ENCODE measurements around the gene ADAMTS3.
A peak's percentile ranks its signal among the peaks of the same experiment; 100 is the strongest.

ADAMTS3 gene

DNA sequence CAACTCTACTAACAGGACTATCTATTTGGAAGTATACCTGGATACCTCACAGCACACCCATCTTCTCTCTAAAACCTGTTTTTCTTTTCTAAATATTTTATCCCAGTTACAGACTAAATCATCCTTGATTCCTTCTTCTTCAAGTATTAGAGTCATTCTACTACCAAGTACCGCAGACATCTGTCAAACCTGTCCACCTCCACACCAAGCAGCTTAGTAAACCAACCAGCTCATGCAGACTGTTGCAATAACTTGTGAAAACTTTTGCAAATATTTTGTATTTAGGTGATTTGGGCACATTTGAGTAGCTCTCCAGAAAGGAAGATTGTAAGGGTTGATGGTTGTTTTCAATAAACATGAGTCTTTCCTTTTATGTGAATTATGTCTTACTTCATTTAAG is 238.6 kb downstream of the ADAMTS3 start:
- no peak for DNase-seq

DNA sequence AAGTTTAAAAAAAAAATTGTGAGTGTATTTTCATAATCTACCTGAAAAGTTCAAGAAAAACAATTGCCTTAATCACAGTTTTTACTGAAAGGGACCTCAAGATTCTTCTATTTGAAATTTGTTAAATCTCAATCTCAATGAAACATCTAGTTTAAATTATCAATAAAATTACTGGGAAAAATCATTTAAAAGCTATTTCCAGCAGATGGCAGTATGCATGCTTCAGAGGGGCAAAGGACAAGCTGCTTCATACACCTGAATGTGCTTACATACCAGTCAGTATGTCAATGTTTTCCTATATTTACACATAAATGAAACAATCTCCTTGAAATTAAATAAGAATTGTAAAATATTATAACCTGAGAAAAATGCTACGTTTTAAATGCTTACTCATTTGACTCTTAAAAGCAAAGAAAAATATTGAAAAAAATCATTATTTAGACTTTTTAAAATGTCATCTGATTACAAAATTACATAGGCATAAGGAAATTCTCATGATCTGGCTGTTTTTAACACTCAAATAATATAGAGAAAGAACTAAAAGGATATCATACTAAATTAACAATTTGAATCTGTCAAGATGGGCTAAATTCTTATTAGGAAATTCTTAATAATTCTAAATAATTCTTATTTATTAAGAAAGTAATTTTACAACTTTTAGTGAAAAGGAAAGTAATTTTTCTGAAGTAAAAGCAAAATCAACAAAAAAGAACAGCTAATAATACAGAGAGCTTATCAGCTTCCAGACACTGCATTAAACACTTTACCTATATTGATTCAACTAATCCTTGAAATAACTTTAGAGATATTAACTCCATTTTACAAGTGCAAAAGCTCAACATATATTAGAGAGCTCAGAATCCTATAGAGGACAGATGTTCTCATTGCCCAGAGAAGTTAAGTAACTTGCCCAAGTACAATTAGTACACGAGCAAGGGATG is 242.1 kb downstream of the ADAMTS3 start:
- DNase-seq: peak; percentile 56

DNA sequence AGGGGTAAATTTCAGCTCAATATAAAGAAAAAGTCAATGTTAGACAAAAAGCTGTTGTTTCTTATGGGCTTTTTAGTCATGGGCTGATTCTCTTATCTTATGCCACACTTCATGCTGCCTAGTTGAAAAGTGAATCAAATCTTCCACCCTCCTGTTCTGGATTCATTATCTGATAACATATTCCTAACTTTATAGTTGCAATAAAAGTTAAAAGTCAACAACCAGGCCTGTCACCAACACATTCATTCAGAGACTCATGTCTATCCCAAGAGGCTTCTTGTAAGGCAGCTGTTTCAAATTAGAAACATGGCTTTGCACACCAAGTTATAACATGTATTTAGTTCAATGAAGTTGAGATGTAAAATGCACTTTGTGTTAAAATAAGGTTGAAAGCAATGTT is 243.8 kb downstream of the ADAMTS3 start:
- no peak for DNase-seq

DNA sequence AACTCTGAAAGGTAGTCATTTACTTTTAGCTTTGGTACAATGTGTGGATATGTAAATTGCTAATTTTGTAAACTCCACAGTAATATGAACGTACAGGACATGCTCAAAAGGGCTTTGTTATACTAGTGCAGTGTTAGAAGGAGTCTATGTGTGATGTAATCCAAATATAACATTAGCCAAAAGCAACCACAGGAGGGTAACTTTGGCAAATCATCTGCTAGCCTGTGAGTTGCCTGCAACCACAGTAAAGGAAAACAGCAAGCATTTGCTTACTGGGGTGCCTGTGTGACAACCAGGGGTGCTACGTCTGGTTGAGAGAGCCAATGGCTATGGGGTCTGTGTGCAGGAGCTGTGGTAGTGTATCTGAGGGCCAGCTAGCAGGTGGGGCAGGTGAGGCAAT is 245.8 kb downstream of the ADAMTS3 start:
- no peak for DNase-seq

DNA sequence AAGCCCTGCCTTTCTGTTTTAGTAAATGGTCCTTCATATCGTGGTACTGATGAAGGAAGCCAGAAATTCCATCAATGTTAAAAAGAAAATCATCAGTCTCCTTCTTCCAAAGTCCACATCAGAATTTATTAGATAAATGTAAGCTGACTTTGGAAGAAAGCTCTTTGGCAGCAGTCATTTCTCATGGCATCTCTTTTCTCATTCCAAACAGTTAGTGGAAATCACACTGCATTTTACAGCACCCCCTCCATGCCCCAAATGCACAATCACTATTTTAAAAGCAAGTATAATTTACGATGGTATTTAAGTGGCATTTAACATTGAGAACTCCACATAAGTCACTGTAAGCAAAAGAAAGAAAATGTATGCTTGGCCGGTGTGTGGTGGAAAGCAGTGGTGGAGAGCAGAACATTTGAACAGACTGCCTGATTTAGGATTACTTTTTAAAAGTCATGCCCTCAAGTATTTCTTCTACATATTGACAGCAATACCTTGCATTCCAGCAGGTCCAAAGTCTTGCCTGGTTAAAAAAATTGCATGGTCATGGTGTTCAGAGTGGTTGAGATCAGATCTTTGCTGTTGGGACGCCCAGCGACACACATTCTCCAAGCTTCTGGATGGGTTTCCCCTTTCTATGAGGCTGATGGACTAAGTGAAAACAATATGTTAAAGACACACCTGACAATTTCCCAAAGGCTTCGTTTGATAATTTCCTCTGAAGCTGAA is 248.6 kb downstream of the ADAMTS3 start:
- no peak for DNase-seq

DNA sequence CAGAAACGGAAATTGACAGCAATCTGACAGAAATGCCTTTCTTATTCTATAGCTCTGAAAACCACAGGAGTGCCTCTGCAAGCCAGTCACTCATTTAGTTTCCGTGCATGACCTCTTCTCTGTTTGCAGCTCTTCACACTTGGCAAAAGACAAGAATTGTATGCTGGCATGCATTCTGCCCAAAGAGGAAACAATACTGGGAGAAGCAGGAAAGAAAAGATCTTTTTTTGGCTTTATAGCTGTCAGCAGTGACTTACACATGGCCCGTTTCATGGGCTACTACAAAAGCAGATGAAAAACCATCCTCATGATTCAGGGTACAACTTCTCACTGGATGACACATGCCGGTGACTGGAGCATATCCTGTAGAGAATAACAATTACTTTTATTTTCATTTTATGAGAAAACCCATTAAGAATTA is 249.4 kb downstream of the ADAMTS3 start:
- no peak for DNase-seq

DNA sequence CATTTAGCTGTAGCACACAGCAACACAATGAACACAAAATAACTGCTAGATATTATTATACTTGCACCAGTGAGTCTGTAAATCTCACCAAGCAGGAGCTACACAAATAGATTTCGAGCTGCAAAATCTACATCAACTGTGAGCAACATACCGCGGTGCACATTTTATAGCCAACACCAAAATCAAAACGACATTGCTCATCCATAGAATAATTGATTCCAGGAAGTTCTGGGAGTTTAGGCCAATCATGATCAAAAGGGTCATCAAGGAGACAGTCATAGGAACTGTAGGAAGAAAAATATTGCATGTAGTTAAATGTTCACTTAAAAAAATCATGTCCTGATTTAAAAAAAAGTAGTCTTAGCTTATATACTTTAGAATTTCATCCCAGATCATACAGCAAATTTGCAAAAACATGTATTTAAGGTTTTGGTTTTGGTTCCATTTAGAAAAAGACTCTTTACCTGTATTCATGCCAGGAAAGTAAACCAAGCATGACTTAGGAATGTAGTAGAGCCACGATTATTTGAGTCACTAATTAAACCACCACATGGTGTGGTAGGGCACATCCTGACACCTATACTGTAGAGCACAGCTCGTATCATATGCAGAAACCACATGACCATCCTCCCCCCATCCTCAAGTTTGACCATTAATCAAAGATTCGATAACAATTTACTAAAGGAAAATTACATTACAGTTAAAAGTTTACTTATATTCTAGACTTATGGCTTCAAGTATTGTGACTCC is 250.4 kb downstream of the ADAMTS3 start:
- DNase-seq: no peak

DNA sequence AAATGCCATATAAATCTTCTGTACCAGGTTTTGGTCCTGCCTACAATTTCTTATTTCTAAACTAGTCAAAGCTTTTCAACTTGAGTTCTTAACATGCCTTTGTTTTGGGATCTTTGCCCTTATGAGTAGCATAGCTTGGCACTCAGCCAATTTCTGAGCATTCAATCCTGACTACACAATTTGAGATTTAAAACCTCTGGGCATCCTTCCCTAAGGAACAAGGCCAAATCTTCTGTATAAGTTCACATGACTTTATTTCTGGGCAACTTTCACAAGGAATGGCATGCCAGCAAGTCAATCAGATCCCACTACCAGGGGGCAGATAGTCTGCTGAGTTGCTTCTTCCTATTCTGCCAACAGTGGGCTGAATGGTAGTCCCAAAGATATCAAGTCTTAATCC is 254.2 kb downstream of the ADAMTS3 start:
- peak; percentile 62 for DNase-seq

DNA sequence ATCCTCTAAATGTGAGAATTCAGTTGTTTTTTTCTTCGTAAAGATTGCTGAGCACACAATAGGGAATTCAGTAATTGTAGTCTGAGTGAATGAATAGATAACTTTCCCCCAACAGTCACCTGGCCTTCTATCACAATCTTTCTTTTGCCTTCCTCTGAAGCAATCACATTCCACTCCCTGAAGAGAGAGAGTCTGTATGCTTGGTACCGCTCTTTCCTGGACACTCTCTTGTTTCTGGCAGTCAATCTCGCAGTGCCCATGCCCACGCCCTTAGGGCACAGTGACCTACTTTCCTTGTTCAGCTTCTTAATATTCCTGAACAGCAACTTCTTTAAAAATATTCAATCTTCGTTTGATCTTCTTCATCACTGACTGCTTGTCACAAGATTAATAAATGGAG is 255.9 kb downstream of the ADAMTS3 start:
- DNase-seq: no peak

DNA sequence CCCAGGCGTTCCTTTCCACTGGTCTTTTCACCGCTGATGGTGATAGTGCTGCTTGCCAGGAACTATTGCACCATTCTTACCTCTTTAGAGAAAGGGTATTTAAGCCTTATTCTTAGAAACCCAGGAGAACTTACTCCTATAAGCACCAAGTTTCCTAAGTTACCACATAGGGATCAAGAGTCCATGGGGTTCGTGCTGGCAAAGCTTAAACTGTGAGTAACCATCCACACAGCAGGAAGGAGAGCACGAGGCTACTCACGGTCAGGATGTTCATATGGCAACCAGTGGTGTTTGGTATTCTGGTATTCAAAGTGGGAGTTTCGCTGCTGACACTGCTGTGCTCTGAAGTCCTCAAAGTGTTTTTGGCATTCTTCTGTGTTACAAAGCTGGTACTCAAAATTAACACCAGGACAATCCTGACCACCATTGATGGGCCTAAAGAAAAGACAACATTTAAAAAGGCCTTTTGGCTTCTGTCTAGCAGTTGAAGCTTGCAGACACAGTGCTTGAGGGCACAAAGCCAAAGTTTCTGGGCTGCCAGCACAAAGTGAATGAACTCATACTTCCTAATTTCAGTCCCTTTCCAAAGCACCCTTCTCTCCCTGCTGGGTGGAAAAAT is 256.9 kb downstream of the ADAMTS3 start:
- DNase-seq: no peak

DNA sequence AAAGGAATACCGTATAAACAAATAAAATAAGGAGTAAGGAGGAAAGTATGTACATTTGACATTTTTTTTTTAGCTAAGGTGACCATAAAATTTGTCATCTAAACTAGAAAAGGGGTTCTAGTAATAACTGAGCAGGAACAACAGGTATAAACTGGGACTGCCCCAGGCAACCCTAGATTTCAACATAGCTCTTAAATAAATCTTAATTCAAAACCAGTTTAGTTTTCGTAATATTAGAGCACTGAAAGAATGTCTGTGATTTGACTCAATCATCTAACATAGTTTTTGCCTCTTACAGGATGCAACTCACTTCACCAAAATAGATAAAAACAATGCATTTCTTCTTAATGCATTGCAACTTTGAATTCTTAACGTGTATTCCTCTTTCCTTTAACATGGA is 257.7 kb downstream of the ADAMTS3 start:
- DNase-seq: no peak

DNA sequence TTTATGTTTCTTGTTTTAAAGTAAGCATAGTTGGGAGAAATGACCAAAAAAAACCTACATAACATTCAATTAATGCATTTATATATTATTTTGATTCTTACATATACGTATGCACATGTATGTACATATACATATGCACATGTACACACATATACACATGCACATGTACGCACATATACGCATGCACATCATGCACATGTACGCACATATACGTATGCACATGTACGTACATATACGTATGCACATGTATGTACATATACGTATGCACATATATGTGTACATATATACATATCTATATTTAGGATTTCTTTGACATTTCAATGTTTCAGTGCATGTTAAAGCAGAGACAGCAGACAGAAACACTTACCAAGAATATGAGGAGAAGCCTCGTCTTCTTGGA is 263.4 kb downstream of the ADAMTS3 start:
- DNase-seq: no peak

DNA sequence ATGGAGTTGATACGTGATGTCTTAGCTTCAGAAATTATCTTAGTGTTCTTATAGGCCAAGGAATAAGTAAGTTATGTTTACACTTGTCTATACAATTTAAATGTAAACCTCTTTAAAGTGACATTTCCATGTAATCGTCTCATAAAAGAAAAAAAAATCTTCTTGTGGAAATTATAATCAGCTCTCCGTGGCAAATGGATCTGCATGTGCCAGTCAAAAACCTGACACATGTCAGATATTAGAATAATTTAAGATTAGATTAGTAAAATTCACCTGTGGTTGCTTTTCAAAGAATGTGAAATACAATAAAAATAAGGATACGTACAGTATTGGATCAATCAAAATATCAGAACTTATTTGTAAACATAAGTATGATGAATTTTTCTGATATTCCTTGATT is 263.9 kb downstream of the ADAMTS3 start:
- DNase-seq: no peak

DNA sequence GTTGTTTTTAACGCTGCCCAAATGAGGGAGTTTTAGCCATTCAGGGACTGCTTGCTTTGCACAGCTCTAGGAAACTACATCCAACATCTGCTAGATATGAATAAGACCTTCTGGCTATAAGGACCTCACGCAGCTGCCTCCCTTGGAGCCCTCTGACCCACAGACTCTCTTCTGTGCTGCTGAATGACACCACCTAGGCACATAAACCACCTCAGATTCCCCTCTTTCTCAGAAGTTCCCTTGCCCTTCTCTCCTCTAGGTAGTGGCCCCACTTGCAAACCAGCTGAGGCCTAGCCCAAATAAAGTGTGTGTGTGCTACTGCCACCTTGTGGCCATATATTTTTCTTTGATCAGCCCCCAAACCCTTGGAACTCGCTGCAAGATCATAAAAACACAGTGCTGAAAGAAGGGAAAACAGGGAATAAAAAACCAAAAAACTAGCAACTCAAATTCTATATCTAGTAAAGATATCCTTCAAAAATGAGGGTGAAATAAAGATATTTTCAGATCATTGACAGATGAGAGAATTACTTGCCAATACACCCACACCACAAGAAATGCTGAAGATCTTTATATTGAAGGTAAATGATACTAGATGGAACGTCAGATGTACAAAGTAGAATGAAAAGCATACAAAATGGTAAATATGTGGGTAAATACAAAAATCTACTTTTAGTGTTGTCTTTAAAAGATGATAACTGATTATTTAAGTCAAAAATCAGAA is 265.9 kb downstream of the ADAMTS3 start:
- peak; percentile 66 for DNase-seq

DNA sequence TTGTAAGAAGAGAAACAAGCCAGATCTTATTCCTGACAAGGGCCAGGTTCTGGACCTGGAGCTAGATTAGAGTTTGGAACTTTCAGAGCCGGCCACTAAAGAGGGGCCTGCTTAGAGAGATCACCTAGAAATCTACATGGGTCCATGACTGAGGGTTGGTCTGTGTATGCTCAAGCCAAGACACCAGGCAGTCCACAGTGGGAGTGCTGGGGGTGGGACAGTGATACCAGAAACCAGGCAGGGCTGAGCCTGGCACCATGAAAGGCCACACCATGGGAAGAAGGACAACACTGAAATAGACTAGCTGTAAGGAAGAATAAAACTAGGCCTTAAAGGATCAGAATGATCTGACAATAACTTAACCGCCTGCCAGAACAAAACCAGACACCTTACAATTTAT is 267.3 kb downstream of the ADAMTS3 start:
- no peak for DNase-seq

DNA sequence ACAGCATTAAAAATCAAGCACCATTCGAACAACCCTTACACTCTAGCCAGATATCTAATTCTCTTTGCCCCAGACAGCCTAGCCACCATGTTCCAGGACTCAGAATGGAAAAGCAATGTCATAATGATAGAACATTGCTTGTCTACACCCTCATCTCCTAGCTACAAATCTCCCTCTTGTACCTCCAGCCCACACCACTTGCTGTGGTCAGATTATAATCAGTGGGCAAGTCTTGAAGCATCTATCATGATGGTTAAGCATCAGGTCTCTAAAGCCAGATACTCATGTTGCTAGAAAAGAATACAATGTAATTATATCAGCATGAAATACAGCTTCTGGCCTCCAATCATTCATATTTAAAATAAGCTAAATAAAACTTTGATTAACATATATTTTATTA is 268.9 kb downstream of the ADAMTS3 start:
- DNase-seq: no peak

DNA sequence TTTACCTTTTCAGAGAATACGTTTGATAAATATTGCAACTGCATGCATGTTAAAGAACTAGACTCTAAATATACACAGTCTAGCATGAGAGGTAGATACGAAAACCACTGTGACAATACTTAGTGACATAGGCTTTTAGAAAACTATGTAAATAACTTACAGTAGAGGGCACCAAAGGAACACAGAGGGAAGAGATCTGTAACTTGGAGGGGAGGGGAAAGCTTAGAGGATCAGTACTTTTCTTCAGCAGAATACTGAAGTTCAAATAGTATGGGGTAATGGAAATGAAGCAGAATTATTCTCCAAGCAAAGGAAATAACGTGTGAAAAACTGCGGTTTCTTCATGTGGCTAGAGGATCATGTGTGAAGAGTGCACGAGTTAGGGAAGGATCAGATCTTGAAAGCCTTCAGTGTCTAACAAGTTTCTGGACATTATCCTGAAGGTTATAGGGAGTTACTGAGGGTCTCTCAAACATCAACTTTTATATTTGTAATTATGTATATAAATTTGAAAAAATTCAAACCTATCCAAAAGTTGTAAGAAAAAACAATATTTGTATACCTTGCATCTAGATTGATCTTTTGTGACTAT is 273.0 kb downstream of the ADAMTS3 start:
- peak; percentile 72 for DNase-seq

DNA sequence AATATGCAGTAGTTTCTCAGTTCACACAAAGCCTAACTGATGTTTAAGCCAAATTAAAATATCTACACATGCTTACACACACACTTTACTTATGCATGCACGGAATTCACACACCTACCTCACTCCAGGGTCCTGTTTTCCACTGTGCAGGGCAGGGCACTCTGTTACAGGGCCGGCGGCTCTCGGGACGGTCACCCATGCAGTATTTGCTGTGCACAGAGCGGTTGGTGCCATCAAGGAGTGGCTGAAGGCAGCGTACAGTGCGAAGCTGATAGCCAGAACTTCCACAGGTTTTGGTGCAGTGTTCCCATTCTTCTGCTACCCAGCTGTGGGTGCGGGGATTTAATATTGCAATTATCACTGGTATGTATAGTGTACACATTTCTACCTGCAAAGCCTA is 278.3 kb downstream of the ADAMTS3 start:
- DNase-seq: no peak

DNA sequence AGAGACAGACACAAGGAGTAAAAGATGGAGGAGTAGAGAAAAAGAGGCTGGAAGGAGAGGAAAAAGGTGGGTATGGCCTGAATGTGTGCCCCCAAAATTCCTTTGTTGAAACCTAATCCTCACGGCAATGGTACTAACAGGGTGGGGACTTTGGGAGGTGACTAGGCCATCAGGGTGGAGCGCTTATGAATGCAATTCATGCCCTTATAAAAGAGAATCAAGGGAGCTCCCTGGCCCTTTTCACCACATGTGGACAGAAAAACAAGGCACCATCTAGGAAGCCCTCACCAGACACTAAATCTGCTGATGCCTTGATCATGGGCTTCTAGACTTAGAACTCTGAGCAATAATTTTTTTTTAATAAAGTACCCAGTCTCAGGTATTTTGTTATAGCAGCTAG is 282.1 kb downstream of the ADAMTS3 start:
- no peak for DNase-seq

DNA sequence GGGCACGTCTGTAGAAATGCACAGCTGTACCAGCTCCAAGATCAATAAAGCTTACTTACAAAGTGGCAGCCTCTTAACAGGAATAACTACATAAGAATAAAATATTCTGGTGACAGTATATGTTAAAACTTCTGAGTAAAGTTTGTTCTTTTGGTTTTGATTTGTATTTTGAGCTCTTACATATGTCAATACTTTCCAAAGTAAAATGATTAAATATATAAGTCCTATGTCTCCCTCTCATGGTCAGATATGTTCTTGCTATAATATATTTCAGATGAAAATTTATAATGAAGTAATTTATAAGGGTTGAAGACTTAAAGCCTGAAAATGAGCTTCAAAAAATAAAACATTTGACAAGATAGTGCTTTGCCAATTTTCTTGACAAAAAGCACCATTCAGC is 282.8 kb downstream of the ADAMTS3 start:
- peak; percentile 4 for DNase-seq

DNA sequence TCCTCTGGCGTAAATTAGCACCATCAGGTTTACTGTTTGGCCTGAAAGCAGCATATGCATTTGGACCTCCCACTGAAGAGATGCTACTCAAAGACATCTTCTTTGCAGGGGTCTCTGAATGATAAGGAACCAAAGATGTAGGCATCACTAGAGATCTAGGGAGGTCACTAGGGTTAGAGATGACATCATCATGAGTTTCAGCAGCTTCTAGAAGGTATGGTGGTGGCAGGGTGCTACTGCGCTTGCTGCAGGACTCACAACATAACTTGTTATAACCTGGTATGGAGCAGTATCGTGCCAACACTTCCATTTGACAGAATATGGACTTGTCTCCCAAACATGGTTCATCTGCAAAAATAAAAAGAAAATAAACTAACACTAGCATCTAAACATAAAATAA is 285.7 kb downstream of the ADAMTS3 start:
- DNase-seq: no peak

DNA sequence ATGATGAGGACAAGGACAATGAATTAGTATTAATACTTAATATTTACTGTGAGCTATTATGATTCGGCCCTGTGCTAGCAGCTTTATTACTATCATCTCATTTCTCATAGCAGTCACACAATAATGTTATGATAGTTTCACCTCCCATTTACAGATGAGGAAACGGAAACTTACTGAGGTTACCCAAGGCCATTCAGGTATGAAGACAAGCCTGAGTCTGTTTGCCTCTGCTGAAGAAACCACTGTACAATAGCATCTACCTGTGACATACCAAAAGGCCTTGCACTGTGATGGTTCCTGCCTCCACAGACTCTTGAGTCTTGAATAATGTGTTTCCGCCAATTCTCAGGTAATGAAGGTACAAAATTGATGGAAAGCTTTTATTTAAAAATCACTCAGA is 288.8 kb downstream of the ADAMTS3 start:
- DNase-seq: no peak
